IPS DF 6.9 (cell line): ENCODE results near the gene LUZP4.
A peak's percentile ranks its signal among the peaks of the same experiment; 100 is the strongest.
"Not testable (repeated sequence)": the region's sequence is repeated elsewhere in the genome, so short reads cannot be mapped to it uniquely, and the experiment has no call there.

ENCODE experiments used
- DNase-seq: peaks from one replicate; pipeline ENCODE4 v3.0.0-alpha.2; 2013; ENCODE audit warnings: low read depth, low spot score
- H3K27ac ChIP-seq: one replicate; pipeline ENCODE4 v1.5.1; 2013; ENCODE audit warnings: low read length, control low read depth
- H3K27me3 ChIP-seq: 2 replicates; pipeline ENCODE4 v1.6.1; 2013; ENCODE audit warnings: mild to moderate bottlenecking, low read length; ENCODE audit not compliant: control insufficient read depth, insufficient read depth
- H3K36me3 ChIP-seq: 2 replicates; pipeline ENCODE4 v1.6.1; 2013; ENCODE audit warnings: low read length; ENCODE audit not compliant: control insufficient read depth, insufficient read depth
- H3K4me1 ChIP-seq: 2 replicates; pipeline ENCODE4 v1.6.1; 2013; ENCODE audit warnings: low read length; ENCODE audit not compliant: control insufficient read depth, insufficient read depth
- H3K4me3 ChIP-seq: 2 replicates; pipeline ENCODE4 v1.5.1; 2013; ENCODE audit warnings: mild to moderate bottlenecking, low read length
- H3K9me3 ChIP-seq: 2 replicates; pipeline ENCODE4 v1.6.1; 2013; ENCODE audit warnings: low read length, inconsistent platforms; ENCODE audit not compliant: control insufficient read depth, insufficient read depth
- WGBS: extraction: QIAGEN DNeasy Blood & Tissue Kit; methylation state at CpG from one replicate; pipeline ENCODE4 v1.1.7; 2013; ENCODE audit warnings: mixed read lengths, missing lambda C conversion rate; ENCODE audit not compliant: insufficient read length, insufficient coverage; 5-methylcytosine and 5-hydroxymethylcytosine counted together

LUZP4 gene

DNA sequence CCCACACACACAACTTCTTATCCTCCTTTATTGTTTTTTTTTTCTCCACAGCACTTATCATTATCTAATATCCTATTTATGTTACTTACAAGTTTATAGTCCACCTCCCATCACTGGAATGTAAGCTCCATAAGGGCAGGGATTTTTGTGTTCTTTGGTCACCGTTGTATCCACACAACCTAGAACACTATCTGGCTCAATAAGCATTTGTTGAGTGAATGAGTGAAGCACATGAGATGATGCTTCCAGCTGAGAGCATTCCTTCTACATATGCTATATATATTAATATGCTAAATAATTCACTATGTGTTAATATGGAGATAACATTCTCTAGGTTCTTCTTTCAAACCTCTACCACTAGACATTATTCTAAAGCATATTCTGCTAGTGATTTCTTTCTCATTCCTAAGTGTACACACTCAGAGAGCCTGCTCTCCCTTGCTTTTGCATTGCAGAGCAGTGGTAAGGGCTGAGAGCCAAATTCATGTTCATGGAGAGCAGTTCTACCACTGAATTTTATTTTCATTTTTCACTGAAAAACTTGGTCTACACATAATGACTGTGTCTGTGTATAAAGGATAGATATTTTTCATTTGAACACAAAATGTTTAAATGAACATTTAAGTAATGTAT is 20.3 kb upstream of the LUZP4 start:
- Histone ChIP-seq H3K27ac (no peak overlapping the region), H3K9me3 (no peaks in the 10 kb centered on the region), H3K4me1 (no peaks in the 10 kb centered on the region), H3K27me3 (no peaks in the 10 kb centered on the region), H3K36me3 (no peaks in the 10 kb centered on the region), H3K4me3 (no peak overlapping the region)
- no peak for DNase-seq
- no CpG with 5 or more reads among the region's 1 CpG for WGBS

DNA sequence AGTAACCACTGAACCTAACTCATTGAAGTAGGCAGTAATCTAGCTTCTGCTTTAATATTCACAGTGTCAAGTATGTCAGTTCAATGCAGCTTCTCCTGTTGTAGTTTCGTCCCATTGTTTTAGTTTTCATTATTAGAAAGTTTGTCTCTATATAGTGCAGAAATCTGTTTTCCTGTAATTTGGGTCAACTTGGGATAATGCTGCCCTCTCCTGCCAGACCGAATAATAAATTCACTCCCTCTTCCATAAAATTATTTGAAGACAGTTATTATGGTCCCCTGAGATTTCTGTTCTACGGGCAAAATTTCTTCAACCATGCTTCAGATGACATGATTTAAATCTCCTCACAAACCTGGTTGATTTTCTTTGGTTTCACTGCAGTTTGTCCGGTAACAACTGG is 4.6 kb upstream of the LUZP4 start:
- no peaks in the 10 kb centered on the region for H3K27me3 ChIP-seq
- no peaks in the 10 kb centered on the region for H3K4me1 ChIP-seq
- H3K36me3 ChIP-seq: no peaks in the 10 kb centered on the region
- no peak overlapping the region for H3K27ac ChIP-seq
- H3K9me3 ChIP-seq: no peaks in the 10 kb centered on the region
- no CpG with 5 or more reads among the region's 4 CpGs for WGBS
- DNase-seq: no peak
- no peak overlapping the region for H3K4me3 ChIP-seq

DNA sequence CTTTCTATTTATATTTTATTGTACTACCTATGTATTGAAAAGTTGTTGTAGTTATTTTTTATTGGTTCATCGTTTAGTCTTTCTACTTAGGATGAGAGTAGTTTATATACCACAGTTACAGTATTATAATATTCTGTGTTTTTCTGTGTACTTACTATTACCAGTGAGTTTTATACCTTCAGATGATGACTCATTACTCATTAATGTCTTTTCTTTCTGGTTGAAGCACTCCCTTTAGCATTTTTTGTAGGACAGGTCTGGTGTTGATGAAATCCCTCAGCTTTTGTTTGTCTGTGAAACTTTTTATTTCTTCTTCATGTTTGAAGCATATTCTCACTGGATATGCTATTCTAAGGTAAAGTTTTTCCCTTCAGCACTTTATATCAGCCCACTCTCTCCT is 7.7 kb downstream of the LUZP4 start:
- no peak for DNase-seq
- WGBS: no CpG with 5 or more reads among the region's 1 CpG
- Histone ChIP-seq H3K4me3 (no peak overlapping the region), H3K9me3 (no peaks in the 10 kb centered on the region), H3K36me3 (no peaks in the 10 kb centered on the region), H3K27ac (no peak overlapping the region), H3K4me1 (no peaks in the 10 kb centered on the region), H3K27me3 (no peaks in the 10 kb centered on the region)

- Histone ChIP-seq H3K9me3 (no peaks in the 10 kb centered on the region), H3K4me1 (no peaks in the 10 kb centered on the region), H3K36me3 (no peaks in the 10 kb centered on the region), H3K27ac (no peak overlapping the region), H3K4me3 (no peak overlapping the region), H3K27me3 (no peaks in the 10 kb centered on the region)
- no peak for DNase-seq
- WGBS: no CpG with 5 or more reads among the region's 1 CpG
Observed at GRCh38 chrX:115311139-115311538, 21.6 kb downstream of the LUZP4 start.

DNA sequence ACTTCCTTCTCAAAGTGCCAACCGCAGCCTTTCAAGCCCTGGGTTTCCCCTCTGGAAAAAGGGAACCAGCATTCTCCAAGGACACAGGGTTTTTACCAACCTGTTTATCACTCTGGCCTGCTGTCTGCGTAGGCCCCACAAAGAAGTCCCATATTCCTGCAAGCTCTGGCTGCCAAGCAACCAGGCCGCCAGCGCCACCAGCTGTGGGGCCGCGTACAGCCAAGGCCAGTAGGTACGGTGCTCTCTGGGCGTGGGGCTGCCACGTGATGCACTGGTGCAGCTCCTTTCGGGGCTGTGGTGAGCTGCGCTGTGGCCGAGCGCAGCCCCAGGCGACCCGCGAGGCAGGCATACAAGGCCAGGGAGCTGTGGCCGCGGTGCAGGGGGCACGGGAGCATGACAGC is 22.1 kb downstream of the LUZP4 start:
- H3K27me3 ChIP-seq: no peaks in the 10 kb centered on the region
- H3K36me3 ChIP-seq: no peaks in the 10 kb centered on the region
- no peak overlapping the region for H3K27ac ChIP-seq
- WGBS: no CpG with 5 or more reads among the region's 19 CpGs
- DNase-seq: peak; percentile 25
- H3K4me3 ChIP-seq: no peak overlapping the region
- no peaks in the 10 kb centered on the region for H3K9me3 ChIP-seq
- no peaks in the 10 kb centered on the region for H3K4me1 ChIP-seq

GRCh38 chrX:115318139-115318538 is 28.6 kb downstream of the LUZP4 start:
- no peaks in the 10 kb centered on the region for H3K27me3 ChIP-seq
- no CpG with 5 or more reads among the region's 5 CpGs for WGBS
- H3K4me3 ChIP-seq: no peak overlapping the region
- no peaks in the 10 kb centered on the region for H3K36me3 ChIP-seq
- no peak overlapping the region for H3K27ac ChIP-seq
- H3K4me1 ChIP-seq: no peaks in the 10 kb centered on the region
- no peaks in the 10 kb centered on the region for H3K9me3 ChIP-seq
- DNase-seq: no peak

DNA sequence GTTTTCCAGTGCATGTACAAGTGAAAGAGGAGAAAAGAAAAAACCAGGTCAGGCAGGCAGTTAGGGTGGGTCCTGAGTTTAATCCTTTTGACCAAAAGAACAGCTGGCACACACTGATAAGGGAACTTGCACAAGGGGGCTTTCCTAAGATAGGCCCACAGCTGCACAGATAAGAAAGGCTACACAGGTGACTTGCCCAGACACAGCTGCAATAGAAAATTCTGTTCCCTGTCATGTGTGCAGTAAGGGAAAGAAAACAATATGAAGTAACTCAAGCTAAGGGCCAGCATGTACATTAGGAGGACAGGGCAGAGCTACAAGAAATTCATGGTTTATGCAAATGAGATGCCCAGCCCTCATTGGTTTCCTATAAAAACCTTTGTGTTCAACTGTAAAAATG is 32.9 kb downstream of the LUZP4 start:
- Histone ChIP-seq H3K27ac (no peak overlapping the region), H3K36me3 (no peaks in the 10 kb centered on the region), H3K27me3 (no peaks in the 10 kb centered on the region), H3K4me1 (no peaks in the 10 kb centered on the region), H3K4me3 (no peak overlapping the region), H3K9me3 (no peaks in the 10 kb centered on the region)
- DNase-seq: no peak

DNA sequence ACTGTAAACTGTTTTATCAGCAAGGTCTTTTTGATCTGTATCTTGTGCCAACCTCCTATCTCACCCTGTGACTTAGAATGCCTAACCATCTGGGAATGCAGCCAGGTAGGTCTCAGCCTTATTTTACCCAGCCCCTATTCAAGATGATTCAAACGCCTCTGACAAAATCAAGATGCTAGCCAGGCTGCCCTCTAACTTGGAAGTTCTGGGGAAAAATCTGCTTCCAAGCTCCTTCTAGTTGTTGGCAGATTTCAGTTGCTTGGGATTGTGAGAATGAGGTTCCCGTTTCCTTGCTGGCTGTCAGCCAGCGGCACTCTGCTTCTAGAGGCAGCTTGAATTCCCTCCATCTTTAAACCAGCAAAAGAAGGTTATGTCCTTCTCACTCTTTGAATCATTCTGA is 34.7 kb downstream of the LUZP4 start:
- no peak overlapping the region for H3K27ac ChIP-seq
- H3K4me1 ChIP-seq: no peaks in the 10 kb centered on the region
- H3K4me3 ChIP-seq: no peak overlapping the region
- H3K9me3 ChIP-seq: no peaks in the 10 kb centered on the region
- no peak for DNase-seq
- H3K27me3 ChIP-seq: no peaks in the 10 kb centered on the region
- no peaks in the 10 kb centered on the region for H3K36me3 ChIP-seq
- WGBS: no CpG with 5 or more reads among the region's 3 CpGs

- not testable (repeated sequence) for H3K9me3 ChIP-seq, H3K36me3 ChIP-seq, H3K4me1 ChIP-seq, H3K27ac ChIP-seq, H3K4me3 ChIP-seq, H3K27me3 ChIP-seq, DNase-seq
- no CpG with 5 or more reads among the region's 4 CpGs for WGBS
Observed at GRCh38 chrX:115329282-115329681, 39.8 kb downstream of the LUZP4 start.

- no peaks in the 10 kb centered on the region for H3K36me3 ChIP-seq
- no peaks in the 10 kb centered on the region for H3K4me1 ChIP-seq
- no peaks in the 10 kb centered on the region for H3K9me3 ChIP-seq
- H3K4me3 ChIP-seq: no peak overlapping the region
- WGBS: no CpG with 5 or more reads among the region's 18 CpGs
- DNase-seq: peak; percentile 31
- H3K27ac ChIP-seq: no peak overlapping the region
- H3K27me3 ChIP-seq: no peaks in the 10 kb centered on the region
Observed at GRCh38 chrX:115330498-115331168, 41.1 kb downstream of the LUZP4 start.

- DNase-seq: no peak
- WGBS: 100% methylated on average over 1 of the region's 4 CpGs
- Histone ChIP-seq H3K9me3 (no peaks in the 10 kb centered on the region), H3K4me3 (no peak overlapping the region), H3K36me3 (no peaks in the 10 kb centered on the region), H3K27ac (no peak overlapping the region), H3K27me3 (no peaks in the 10 kb centered on the region), H3K4me1 (no peaks in the 10 kb centered on the region)
Observed at GRCh38 chrX:115332832-115333231, 43.3 kb downstream of the LUZP4 start.
